SU-DHL-6 (cell line): ENCODE results near the gene COL5A1.

ENCODE experiments used
- EZH2phosphoT487 ChIP-seq: fragments of 200-600 bp; sonication (generic), shearing (Covaris generic); conservative IDR thresholded peaks from 2 replicates; pipeline ENCODE4 v1.6.1; 2018; ENCODE audit warnings: mild to moderate bottlenecking, antibody characterized with exemption, low read length, moderate library complexity, mixed read lengths
- TF ChIP-seq, protein P1 (sequence below): fragments of 200-600 bp; sonication (generic); IDR thresholded peaks from one replicate; pipeline ENCODE4 v1.5.1; 2017; ENCODE audit warnings: antibody characterized with exemption, mild to moderate bottlenecking, low read length, moderate library complexity; ENCODE audit not compliant: insufficient read depth, poor library complexity, severe bottlenecking

GRCh38 chr9:134624137-134624591 is 17.4 kb upstream of the COL5A1 start:
- TF ChIP-seq, protein P1, sequence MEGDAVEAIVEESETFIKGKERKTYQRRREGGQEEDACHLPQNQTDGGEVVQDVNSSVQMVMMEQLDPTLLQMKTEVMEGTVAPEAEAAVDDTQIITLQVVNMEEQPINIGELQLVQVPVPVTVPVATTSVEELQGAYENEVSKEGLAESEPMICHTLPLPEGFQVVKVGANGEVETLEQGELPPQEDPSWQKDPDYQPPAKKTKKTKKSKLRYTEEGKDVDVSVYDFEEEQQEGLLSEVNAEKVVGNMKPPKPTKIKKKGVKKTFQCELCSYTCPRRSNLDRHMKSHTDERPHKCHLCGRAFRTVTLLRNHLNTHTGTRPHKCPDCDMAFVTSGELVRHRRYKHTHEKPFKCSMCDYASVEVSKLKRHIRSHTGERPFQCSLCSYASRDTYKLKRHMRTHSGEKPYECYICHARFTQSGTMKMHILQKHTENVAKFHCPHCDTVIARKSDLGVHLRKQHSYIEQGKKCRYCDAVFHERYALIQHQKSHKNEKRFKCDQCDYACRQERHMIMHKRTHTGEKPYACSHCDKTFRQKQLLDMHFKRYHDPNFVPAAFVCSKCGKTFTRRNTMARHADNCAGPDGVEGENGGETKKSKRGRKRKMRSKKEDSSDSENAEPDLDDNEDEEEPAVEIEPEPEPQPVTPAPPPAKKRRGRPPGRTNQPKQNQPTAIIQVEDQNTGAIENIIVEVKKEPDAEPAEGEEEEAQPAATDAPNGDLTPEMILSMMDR, result no peak
- no peak for TF ChIP-seq EZH2phosphoT487
